ENCODE measurements around the gene ZNF135.

Gene ZNF135

GRCh38 chr19:58058467-58058866 is 615 bp upstream of the ZNF135 start:
- no peak overlapping the region for H3K27ac ChIP-seq (ENCODE audit: poor library complexity, severe bottlenecking)
- no peaks in the 10 kb centered on the region for H3K27me3 ChIP-seq (ENCODE audit: insufficient read depth, poor library complexity, severe bottlenecking)
- no peak for ATAC-seq (ENCODE audit: low read depth)
- DNase-seq (ENCODE audit: low spot score), result no peak
- no peak overlapping the region for H3K4me3 ChIP-seq (ENCODE audit: severe bottlenecking)
- no peaks in the 10 kb centered on the region for H3K4me1 ChIP-seq (ENCODE audit: insufficient read depth, poor library complexity, severe bottlenecking)
- H3K9me3 ChIP-seq (ENCODE audit: severe bottlenecking), result no peaks in the 10 kb centered on the region
- TF ChIP-seq CTCF (IDR thresholded peaks at IDR 0.05; ENCODE audit: poor library complexity, severe bottlenecking), result no peak
- no peaks in the 10 kb centered on the region for H3K36me3 ChIP-seq (ENCODE audit: low read depth)

GRCh38 chr19:58059671-58060078 is 593 bp downstream of the ZNF135 start:
- no peaks in the 10 kb centered on the region for H3K27me3 ChIP-seq (ENCODE audit: insufficient read depth, poor library complexity, severe bottlenecking)
- H3K27ac ChIP-seq (ENCODE audit: poor library complexity, severe bottlenecking), result peak overlapping the region; percentile 15
- ATAC-seq (ENCODE audit: low read depth) (no peak; the same call in 2 of the 3 replicates), DNase-seq (ENCODE audit: low spot score) (no peak)
- no peak for TF ChIP-seq CTCF (IDR thresholded peaks at IDR 0.05; ENCODE audit: poor library complexity, severe bottlenecking)
- peak overlapping the region; percentile 33 for H3K4me3 ChIP-seq (ENCODE audit: severe bottlenecking)
- H3K9me3 ChIP-seq (ENCODE audit: severe bottlenecking), result no peaks in the 10 kb centered on the region
- no peaks in the 10 kb centered on the region for H3K4me1 ChIP-seq (ENCODE audit: insufficient read depth, poor library complexity, severe bottlenecking)
- no peaks in the 10 kb centered on the region for H3K36me3 ChIP-seq (ENCODE audit: low read depth)

GRCh38 chr19:58060231-58060630 is 1.1 kb downstream of the ZNF135 start:
- DNase-seq (ENCODE audit: low spot score) (no peak), ATAC-seq (ENCODE audit: low read depth) (no peak)
- Histone ChIP-seq H3K9me3 (ENCODE audit: severe bottlenecking) (no peaks in the 10 kb centered on the region), H3K27ac (ENCODE audit: poor library complexity, severe bottlenecking) (no peak overlapping the region), H3K4me3 (ENCODE audit: severe bottlenecking) (no peak overlapping the region), H3K27me3 (ENCODE audit: insufficient read depth, poor library complexity, severe bottlenecking) (no peaks in the 10 kb centered on the region), H3K36me3 (ENCODE audit: low read depth) (no peaks in the 10 kb centered on the region), H3K4me1 (ENCODE audit: insufficient read depth, poor library complexity, severe bottlenecking) (no peaks in the 10 kb centered on the region)
- TF ChIP-seq CTCF (IDR thresholded peaks at IDR 0.05; ENCODE audit: poor library complexity, severe bottlenecking), result no peak

GRCh38 chr19:58063712-58064111 is 4.6 kb downstream of the ZNF135 start:
- Histone ChIP-seq H3K9me3 (ENCODE audit: severe bottlenecking) (peaks cover 11% of the 10 kb centered on the region), H3K4me3 (ENCODE audit: severe bottlenecking) (no peak overlapping the region), H3K27me3 (ENCODE audit: insufficient read depth, poor library complexity, severe bottlenecking) (no peaks in the 10 kb centered on the region), H3K4me1 (ENCODE audit: insufficient read depth, poor library complexity, severe bottlenecking) (no peaks in the 10 kb centered on the region), H3K36me3 (ENCODE audit: low read depth) (no peaks in the 10 kb centered on the region), H3K27ac (ENCODE audit: poor library complexity, severe bottlenecking) (no peak overlapping the region)
- DNase-seq (ENCODE audit: low spot score) (no peak), ATAC-seq (ENCODE audit: low read depth) (no peak)
- TF ChIP-seq CTCF (IDR thresholded peaks at IDR 0.05; ENCODE audit: poor library complexity, severe bottlenecking), result no peak

GRCh38 chr19:58067240-58067912 is 8.3 kb downstream of the ZNF135 start:
- Histone ChIP-seq H3K4me1 (ENCODE audit: insufficient read depth, poor library complexity, severe bottlenecking) (no peaks in the 10 kb centered on the region), H3K27me3 (ENCODE audit: insufficient read depth, poor library complexity, severe bottlenecking) (no peaks in the 10 kb centered on the region), H3K36me3 (ENCODE audit: low read depth) (no peaks in the 10 kb centered on the region), H3K4me3 (ENCODE audit: severe bottlenecking) (no peak overlapping the region), H3K27ac (ENCODE audit: poor library complexity, severe bottlenecking) (no peak overlapping the region), H3K9me3 (ENCODE audit: severe bottlenecking) (peaks cover 20% of the 10 kb centered on the region)
- ATAC-seq (ENCODE audit: low read depth), result no peak
- no peak for TF ChIP-seq CTCF (IDR thresholded peaks at IDR 0.05; ENCODE audit: poor library complexity, severe bottlenecking)
- DNase-seq (ENCODE audit: low spot score), result no peak
